Measurements from ENCODE around the gene C16orf92. TPM values are rescaled to one million over a fixed set of nuclear protein-coding genes. Genes with fewer than 3 reads are reported as not detected.

Gene C16orf92
- total and polyA plus RNA-seq, 2 donors (not counting 3 experiments of a cell fraction or from before 2014, with no cell fraction given), result not detected

- Histone ChIP-seq H3K36me3 (ENCODE audit: control insufficient read depth in 2 of 2, extremely low read depth in 1 of 2, insufficient read depth in 2 of 2, low read length in 2 of 2) (peaks cover 35 to 53% of the 10 kb centered on the region in 2 experiments), H3K4me1 (ENCODE audit: control insufficient read depth, extremely low read depth, insufficient read depth, low read length) (peaks cover 47% of the 10 kb centered on the region), H3K79me2 (ENCODE audit: control insufficient read depth, insufficient read depth, low read length) (peaks cover 67% of the 10 kb centered on the region), H4K20me1 (replicated peaks; ENCODE audit: control insufficient read depth, extremely low read depth, insufficient read depth, low read length) (no peaks in the 10 kb centered on the region), H3K4me2 (ENCODE audit: insufficient read depth, low read length) (no peak overlapping the region), H3K9me1 (replicated peaks; ENCODE audit: control insufficient read depth, extremely low read depth, insufficient read depth, low read length) (no peaks in the 10 kb centered on the region), H3K27ac (ENCODE audit: insufficient read depth, low read depth, low read length) (peak overlapping the region; percentile 81), H3K9me3 (replicated peaks; ENCODE audit: control insufficient read depth, insufficient read depth, low read length) (no peaks in the 10 kb centered on the region), H3K27me3 (ENCODE audit: control insufficient read depth in 2 of 2, insufficient read depth in 2 of 2, low read length in 2 of 2) (no peaks in the 10 kb centered on the region), H3K9ac (replicated peaks; ENCODE audit: extremely low read depth, insufficient read depth, low read length) (no peak overlapping the region), H2AFZ (ENCODE audit: low read depth, low read length) (no peak overlapping the region), H3K4me3 (replicated peaks in 1 of 3; ENCODE audit: insufficient read depth in 1 of 3, low read depth in 1 of 3, low read length in 3 of 3) (no peak overlapping the region)
- CTCF ChIA-PET, result no interaction called here
- no peak for FAIRE-seq
- dilution Hi-C loops (cut with MboI; ENCODE audit: extremely low pct_ligation_motif_present, low sequenced_read_pairs), result no loop called here
- TF ChIP-seq EZH2 (IDR thresholded peaks at IDR 0.05; ENCODE audit: borderline replicate concordance, low read depth, low read length, severe bottlenecking) (no peak), MYC (IDR thresholded peaks at IDR 0.05; ENCODE audit: low read depth, low read length) (no peak), GATA2 (IDR thresholded peaks at IDR 0.05; ENCODE audit: insufficient read depth, insufficient read length, low read depth, low read length) (no peak), FOS (IDR thresholded peaks at IDR 0.05; ENCODE audit: borderline replicate concordance, insufficient read depth, low read length) (no peak), POLR2A (IDR thresholded peaks at IDR 0.05; ENCODE audit: low read depth, low read length) (no peak), POLR2AphosphoS5 (IDR thresholded peaks at IDR 0.05; ENCODE audit: insufficient read depth, low read depth, low read length) (no peak), JUN (IDR thresholded peaks at IDR 0.05; ENCODE audit: borderline replicate concordance, insufficient read depth, insufficient read length, low read depth) (no peak), CTCF (IDR thresholded peaks at IDR 0.05; ENCODE audit: extremely low read depth in 1 of 2, insufficient read depth in 1 of 2, low read depth in 1 of 2, low read length in 2 of 2) (no peak), MAX (IDR thresholded peaks at IDR 0.05; ENCODE audit: insufficient read depth, insufficient read length) (no peak)
- POLR2A ChIA-PET, result no interaction called here
- DNase-seq (ENCODE audit: low read depth, low spot score), result no peak
- intact Hi-C loops (cut with micrococcal nuclease), result loop anchor here (5.0 kb wide), 1 partner anchor 186 kb away; the partner anchor contains the start of gene KIF22
- no TSS peak for BruUV-seq (replicated peaks)
Observed at GRCh38 chr16:29978564-29979270, 44.3 kb upstream of the C16orf92 start.

All from endothelial cell of umbilical vein (primary cell).